ENCODE results near the gene PXMP4. TPM values are rescaled to one million over a fixed set of nuclear protein-coding genes. Genes with fewer than 3 reads are reported as not detected.

The PXMP4 gene
- total RNA-seq, 3 donors from 2014 or later, result 7.9 to 14.3 (median 9.1) TPM

- H3K36me3 ChIP-seq, result no peaks in the 10 kb centered on the region
- TF ChIP-seq POLR2A (IDR thresholded peaks at IDR 0.05) (no peak), CTCF (IDR thresholded peaks at IDR 0.05) (no peak), POLR2AphosphoS5 (IDR thresholded peaks at IDR 0.05) (no peak)
These were observed 33.0 kb upstream of the PXMP4 start for GRCh38 chr20:33753143-33753542.

GRCh38 chr20:33751775-33752174 is 31.7 kb upstream of the PXMP4 start:
- peaks cover 0 to under 1% of the 10 kb centered on the region in 2 donors for H3K9me3 ChIP-seq
- TF ChIP-seq CTCF (IDR thresholded peaks at IDR 0.05) (no peak), POLR2A (IDR thresholded peaks at IDR 0.05) (no peak), POLR2AphosphoS5 (IDR thresholded peaks at IDR 0.05) (no peak)
- H3K36me3 ChIP-seq, result no peaks in the 10 kb centered on the region
- H3K4me3 ChIP-seq, result no peak overlapping the region
- intact Hi-C loops (cut with DNase I; ENCODE audit: low total_unique reads), result no loop called here
- no peaks in the 10 kb centered on the region for H3K4me1 ChIP-seq
- no peak for DNase-seq (ENCODE audit: low spot score in 2 of 2)
- H3K27ac ChIP-seq, result no peak overlapping the region
- H3K27me3 ChIP-seq, result no peaks in the 10 kb centered on the region

More at GRCh38 chr20:33753143-33753542, 33.0 kb upstream of the PXMP4 start:
- Histone ChIP-seq H3K9me3 (peaks cover 6 to 10% of the 10 kb centered on the region in 2 donors), H3K4me1 (no peaks in the 10 kb centered on the region), H3K4me3 (no peak overlapping the region), H3K27me3 (no peaks in the 10 kb centered on the region), H3K27ac (no peak overlapping the region)
- no peak for DNase-seq (ENCODE audit: low spot score in 2 of 2)
- intact Hi-C loops (cut with DNase I; ENCODE audit: low total_unique reads), result no loop called here

GRCh38 chr20:33746325-33746998 is 26.4 kb upstream of the PXMP4 start:
- H3K9me3 ChIP-seq, result no peaks in the 10 kb centered on the region
- no peak overlapping the region for H3K4me3 ChIP-seq
- intact Hi-C loops (cut with DNase I; ENCODE audit: low total_unique reads), result no loop called here
- no peak for DNase-seq (ENCODE audit: low spot score in 2 of 2)
- no peak for TF ChIP-seq POLR2A (IDR thresholded peaks at IDR 0.05)
- TF ChIP-seq CTCF (IDR thresholded peaks at IDR 0.05), result no peak
- no peak for TF ChIP-seq POLR2AphosphoS5 (IDR thresholded peaks at IDR 0.05)
- H3K36me3 ChIP-seq, result no peaks in the 10 kb centered on the region
- H3K4me1 ChIP-seq, result no peaks in the 10 kb centered on the region
- no peak overlapping the region for H3K27ac ChIP-seq
- H3K27me3 ChIP-seq, result no peaks in the 10 kb centered on the region

GRCh38 chr20:33744773-33745385 is 24.8 kb upstream of the PXMP4 start:
- DNase-seq (ENCODE audit: low spot score in 2 of 2), result no peak
- H3K36me3 ChIP-seq, result no peaks in the 10 kb centered on the region
- intact Hi-C loops (cut with DNase I; ENCODE audit: low total_unique reads), result no loop called here
- no peak overlapping the region for H3K27ac ChIP-seq
- TF ChIP-seq CTCF (IDR thresholded peaks at IDR 0.05) (no peak), POLR2AphosphoS5 (IDR thresholded peaks at IDR 0.05) (no peak), POLR2A (IDR thresholded peaks at IDR 0.05) (no peak)
- no peak overlapping the region for H3K4me3 ChIP-seq
- H3K9me3 ChIP-seq, result no peaks in the 10 kb centered on the region
- H3K27me3 ChIP-seq, result no peaks in the 10 kb centered on the region
- H3K4me1 ChIP-seq, result no peaks in the 10 kb centered on the region

- Histone ChIP-seq H3K9me3 (no peaks in the 10 kb centered on the region), H3K36me3 (no peaks in the 10 kb centered on the region), H3K4me1 (no peaks in the 10 kb centered on the region), H3K4me3 (no peak overlapping the region), H3K27ac (no peak overlapping the region), H3K27me3 (no peaks in the 10 kb centered on the region)
- DNase-seq (ENCODE audit: low spot score in 2 of 2), result no peak
- intact Hi-C loops (cut with DNase I; ENCODE audit: low total_unique reads), result no loop called here
- no peak for TF ChIP-seq POLR2A (IDR thresholded peaks at IDR 0.05)
- no peak for TF ChIP-seq CTCF (IDR thresholded peaks at IDR 0.05)
- TF ChIP-seq POLR2AphosphoS5 (IDR thresholded peaks at IDR 0.05), result no peak
These were observed 24.1 kb upstream of the PXMP4 start for GRCh38 chr20:33744181-33744580.
